Mammary epithelial cell (primary cell): Measurements from ENCODE around the gene ARHGAP9.

Experiments used
- EZH2 ChIP-seq: IDR thresholded peaks from 2 replicates; pipeline ENCODE4 v1.6.1; 2012; ENCODE audit warnings: low read length, inconsistent platforms, borderline replicate concordance
- TF ChIP-seq, protein P1 (sequence below), 2 donors: IDR thresholded peaks in 1 of 2; conservative IDR thresholded peaks in 1 of 2; 2 replicates each; pipeline ENCODE4 v1.5.1; 2011 to 2012; ENCODE audit warnings: inconsistent platforms in 2 of 2, low read length in 2 of 2, mild to moderate bottlenecking in 2 of 2, control low read depth in 1 of 2, low read depth in 1 of 2; ENCODE audit not compliant: insufficient read depth in 1 of 2; ENCODE audit errors: extremely low read depth in 1 of 2

DNA sequence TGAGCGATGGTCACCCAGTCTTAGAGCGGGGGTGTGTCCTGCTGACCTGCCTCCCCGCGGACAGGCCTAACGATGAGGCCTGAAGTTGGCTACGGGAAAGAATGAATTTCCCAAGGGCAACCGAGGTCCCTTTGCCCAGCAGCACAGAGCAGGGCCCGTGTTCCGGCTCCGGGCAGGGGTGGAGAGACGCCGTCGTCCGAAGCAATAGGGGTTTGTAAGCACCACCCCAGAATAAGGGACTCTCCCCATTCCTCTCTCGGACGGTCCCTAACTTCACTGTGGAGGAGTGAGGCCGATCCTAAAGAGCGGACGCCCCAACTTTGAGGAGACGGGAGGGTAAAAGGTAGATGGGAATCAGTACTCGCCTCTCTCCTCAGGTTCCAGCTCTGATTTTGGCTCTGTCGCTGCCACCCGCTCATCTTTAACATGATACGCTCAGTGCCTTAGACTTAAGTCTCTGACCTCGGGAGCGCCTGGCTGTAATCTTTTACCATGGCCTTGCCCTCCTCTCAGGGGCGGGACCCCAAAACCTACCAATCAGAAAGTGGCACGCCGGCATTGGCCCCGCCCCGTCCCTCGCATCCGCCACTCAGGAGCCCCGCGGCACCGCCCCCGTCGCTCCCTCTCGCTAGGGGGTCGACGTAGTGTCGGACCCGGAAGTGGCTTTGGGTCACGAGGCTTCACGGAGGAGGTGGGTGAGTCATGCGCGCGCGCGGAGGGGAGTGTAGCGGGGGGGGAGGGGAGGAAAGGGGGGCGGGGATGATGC is 40.6 kb upstream of the ARHGAP9 start, which contains the start of gene DDIT3:
- TF ChIP-seq, protein P1, sequence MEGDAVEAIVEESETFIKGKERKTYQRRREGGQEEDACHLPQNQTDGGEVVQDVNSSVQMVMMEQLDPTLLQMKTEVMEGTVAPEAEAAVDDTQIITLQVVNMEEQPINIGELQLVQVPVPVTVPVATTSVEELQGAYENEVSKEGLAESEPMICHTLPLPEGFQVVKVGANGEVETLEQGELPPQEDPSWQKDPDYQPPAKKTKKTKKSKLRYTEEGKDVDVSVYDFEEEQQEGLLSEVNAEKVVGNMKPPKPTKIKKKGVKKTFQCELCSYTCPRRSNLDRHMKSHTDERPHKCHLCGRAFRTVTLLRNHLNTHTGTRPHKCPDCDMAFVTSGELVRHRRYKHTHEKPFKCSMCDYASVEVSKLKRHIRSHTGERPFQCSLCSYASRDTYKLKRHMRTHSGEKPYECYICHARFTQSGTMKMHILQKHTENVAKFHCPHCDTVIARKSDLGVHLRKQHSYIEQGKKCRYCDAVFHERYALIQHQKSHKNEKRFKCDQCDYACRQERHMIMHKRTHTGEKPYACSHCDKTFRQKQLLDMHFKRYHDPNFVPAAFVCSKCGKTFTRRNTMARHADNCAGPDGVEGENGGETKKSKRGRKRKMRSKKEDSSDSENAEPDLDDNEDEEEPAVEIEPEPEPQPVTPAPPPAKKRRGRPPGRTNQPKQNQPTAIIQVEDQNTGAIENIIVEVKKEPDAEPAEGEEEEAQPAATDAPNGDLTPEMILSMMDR (conservative IDR thresholded peaks at IDR 0.05 in 1 of 2, IDR thresholded peaks at IDR 0.05 in 1 of 2; ENCODE audit: extremely low read depth in 1 of 2, insufficient read depth in 1 of 2, low read depth in 1 of 2, low read length in 2 of 2), result no peak
- no peak for TF ChIP-seq EZH2
